Muscle of arm (tissue), 12 donors: ENCODE results near the gene GNAZ. TPM values are rescaled to one million over a fixed set of nuclear protein-coding genes. Genes with fewer than 3 reads are reported as not detected.
"Not testable (repeated sequence)": the region's sequence is repeated elsewhere in the genome, so short reads cannot be mapped to it uniquely, and the experiment has no call there.

Experiments
- DNase-seq: peaks from one replicate; pipeline ENCODE4 v3.0.0-alpha.2; 2013
- polyA plus RNA-seq, 12 donors: library from polyadenylated mRNA; unstranded; fragments of 120-200 nt; gene quantifications; one replicate each; pipeline ENCODE4 v1.2.1, GENCODE V29; 2013; ENCODE audit not compliant: insufficient read length in 12 of 12

Gene GNAZ
- polyA plus RNA-seq, 12 donors, result 2.3 to 5.2 (median 3.1) TPM; not detected in 1

GRCh38 chr22:23132376-23133091, 62.2 kb downstream of the GNAZ start:
- no peak for DNase-seq

- no peak for DNase-seq
These were observed 63.6 kb downstream of the GNAZ start for GRCh38 chr22:23133922-23134321.

- DNase-seq, result not testable (repeated sequence)
These were observed 66.7 kb downstream of the GNAZ start for GRCh38 chr22:23136991-23137390.

GRCh38 chr22:23137468-23137867, 67.1 kb downstream of the GNAZ start:
- no peak for DNase-seq

GRCh38 chr22:23137905-23138561, 67.7 kb downstream of the GNAZ start:
- DNase-seq, result no peak

GRCh38 chr22:23138584-23139435, 68.5 kb downstream of the GNAZ start:
- DNase-seq, result no peak

GRCh38 chr22:23140385-23140784, 70.1 kb downstream of the GNAZ start:
- no peak for DNase-seq

GRCh38 chr22:23142546-23143105, 72.3 kb downstream of the GNAZ start:
- no peak for DNase-seq

GRCh38 chr22:23143119-23143518, 72.8 kb downstream of the GNAZ start:
- no peak for DNase-seq

- DNase-seq, result no peak
These were observed 74.1 kb downstream of the GNAZ start for GRCh38 chr22:23144432-23144831.

GRCh38 chr22:23144932-23145877, 74.9 kb downstream of the GNAZ start, which contains the start of gene RAB36:
RAB36 (plus strand) TSS chr22:23145477; CDS start chr22:23146617, 1,140 bp downstream.
- peak; percentile 93 for DNase-seq

- DNase-seq, result no peak
These were observed 75.7 kb downstream of the GNAZ start for GRCh38 chr22:23145878-23146470.

GRCh38 chr22:23146478-23147205, 76.3 kb downstream of the GNAZ start:
- no peak for DNase-seq

- no peak for DNase-seq
These were observed 77.5 kb downstream of the GNAZ start for GRCh38 chr22:23147617-23148387.

GRCh38 chr22:23149743-23150238, 79.5 kb downstream of the GNAZ start:
- peak; percentile 28 for DNase-seq

- no peak for DNase-seq
These were observed 80.4 kb downstream of the GNAZ start for GRCh38 chr22:23150762-23151161.

- no peak for DNase-seq
These were observed 81.5 kb downstream of the GNAZ start for GRCh38 chr22:23151827-23152226.

- no peak for DNase-seq
These were observed 82.2 kb downstream of the GNAZ start for GRCh38 chr22:23152238-23153114.
